D721Med (cell line): ENCODE results near the gene XXYLT1.
"Not testable (repeated sequence)": the region's sequence is repeated elsewhere in the genome, so short reads cannot be mapped to it uniquely, and the experiment has no call there.

Source experiments
- DNase-seq: peaks from one replicate; pipeline ENCODE4 v3.0.0; 2011; ENCODE audit warnings: low spot score; ENCODE audit not compliant: insufficient read length
- FAIRE-seq: peaks from 2 replicates; lab custom pipeline; 2011; peaks lifted over from hg19 to GRCh38; lab: Jason Lieb, UNC
- CTCF ChIP-seq: IDR thresholded peaks from 2 replicates; pipeline ENCODE4 v1.5.1; 2012; ENCODE audit warnings: mild to moderate bottlenecking, control low read depth; ENCODE audit not compliant: insufficient read depth; ENCODE audit errors: missing control alignments

The XXYLT1 gene

DNA sequence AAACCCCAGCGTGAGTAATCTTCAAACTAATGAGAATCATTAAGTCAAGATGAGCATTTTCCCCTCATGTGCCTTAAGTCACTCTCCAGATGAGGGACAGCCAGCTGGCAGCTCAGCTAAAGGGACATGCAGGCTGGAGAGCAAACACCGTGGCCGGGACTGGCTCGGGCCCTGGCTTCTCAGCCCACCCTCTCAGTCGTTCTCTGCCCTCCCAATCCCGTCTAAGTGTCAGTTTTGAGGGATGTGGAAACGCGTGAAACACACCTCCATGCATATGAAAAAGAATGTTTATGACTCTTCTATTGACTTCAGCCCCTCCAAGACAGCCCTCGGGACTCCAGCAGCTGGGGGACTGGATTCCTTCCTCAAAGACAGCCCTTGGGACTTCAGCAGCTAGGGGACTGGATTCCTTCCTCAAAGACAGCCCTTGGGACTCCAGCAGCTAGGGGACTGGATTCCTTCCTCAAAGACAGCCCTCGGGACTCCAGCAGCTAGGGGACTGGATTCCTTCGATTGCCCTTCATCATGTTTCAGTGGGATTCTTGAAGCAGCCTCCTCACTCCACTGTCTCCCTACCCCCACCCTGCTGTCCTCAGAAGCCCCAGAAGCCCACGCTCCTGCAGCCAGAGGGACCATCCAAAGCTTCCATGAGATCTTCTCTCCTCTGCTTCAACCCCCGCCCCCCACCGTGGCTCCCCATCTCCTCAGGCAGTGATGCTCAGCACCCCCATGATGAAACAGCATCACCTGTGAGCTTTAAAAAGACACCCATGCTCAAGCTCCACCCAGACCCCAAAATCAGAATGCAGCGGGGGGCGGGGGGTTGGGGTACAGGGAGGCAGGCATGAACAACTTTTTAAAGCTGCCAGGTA, 228.9 kb downstream of the XXYLT1 start:
- DNase-seq (no peak), FAIRE-seq (no peak)
- TF ChIP-seq CTCF, result no peak

DNA sequence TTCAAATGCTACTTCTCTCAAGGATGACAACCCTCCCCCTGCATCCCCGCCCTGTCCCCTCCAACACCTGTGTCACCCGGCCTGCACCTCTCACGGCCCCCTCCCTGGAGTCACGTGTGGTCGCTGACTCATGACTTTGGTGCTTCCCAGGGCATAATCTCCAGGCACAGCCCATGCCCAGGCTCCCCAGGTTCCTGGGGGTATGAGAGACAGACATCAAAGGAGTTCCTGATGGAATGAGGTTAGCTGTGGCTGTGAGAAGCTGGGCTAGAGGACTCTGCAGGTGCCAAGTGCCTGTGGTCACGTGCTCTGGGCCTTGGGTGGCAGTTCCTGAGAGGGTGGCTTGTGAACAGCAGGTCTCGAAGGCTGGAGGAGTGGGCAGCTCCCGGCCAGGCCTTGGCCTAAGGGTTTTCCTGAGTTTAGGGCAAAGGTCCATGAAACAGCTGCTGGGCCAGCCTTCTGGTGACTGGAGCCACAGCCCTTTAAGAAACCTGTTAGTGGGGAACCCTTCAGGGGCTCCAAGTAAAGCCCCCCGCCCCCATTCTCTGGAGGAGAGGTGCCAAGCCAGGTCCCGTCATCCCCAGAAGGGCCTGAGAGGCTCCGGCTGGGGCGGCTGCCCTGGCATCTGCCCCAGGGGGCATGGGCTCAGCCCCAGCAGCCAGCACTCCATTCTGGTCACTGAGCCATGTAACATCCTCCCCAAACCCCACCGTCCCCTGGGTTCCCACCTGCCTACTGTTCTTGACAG, 230.0 kb downstream of the XXYLT1 start:
- DNase-seq (no peak), FAIRE-seq (no peak)
- no peak for TF ChIP-seq CTCF

GRCh38 chr3:195040094-195040493, 230.9 kb downstream of the XXYLT1 start:
- no peak for TF ChIP-seq CTCF
- DNase-seq (no peak), FAIRE-seq (no peak)

DNA sequence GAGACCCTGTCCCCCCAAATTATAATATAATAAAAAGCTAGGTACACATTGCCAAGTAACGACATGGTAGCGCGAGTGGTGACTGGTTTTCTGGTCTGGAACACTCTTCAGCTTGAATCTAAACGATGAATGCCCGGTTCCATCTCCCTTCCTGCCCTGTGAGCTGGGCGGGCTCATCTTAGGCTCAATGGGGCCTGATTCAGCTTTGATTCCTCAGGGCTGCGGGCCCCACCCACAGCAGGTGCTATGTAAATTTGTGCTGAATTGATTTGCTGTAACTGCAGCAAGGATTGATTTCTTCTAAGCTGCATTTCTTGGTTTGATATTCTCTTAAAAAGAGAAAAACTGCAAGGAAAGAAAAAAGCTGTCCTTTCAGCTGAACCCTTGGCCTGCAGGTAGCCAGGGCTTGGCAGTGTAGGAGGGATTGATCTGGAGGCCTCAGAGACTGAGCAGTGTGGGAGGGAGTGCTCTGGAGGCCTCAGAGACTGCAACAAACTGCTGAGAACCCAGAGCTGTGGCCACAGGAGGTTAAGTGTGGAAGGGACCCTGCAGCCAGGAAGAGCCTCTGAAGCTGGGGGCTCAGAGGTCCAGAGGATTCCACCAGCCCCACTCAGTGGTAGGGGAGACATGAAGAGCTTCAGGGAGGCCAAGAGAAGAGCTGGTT, 231.6 kb downstream of the XXYLT1 start:
- FAIRE-seq, result no peak
- no peak for DNase-seq
- no peak for TF ChIP-seq CTCF

GRCh38 chr3:195038161-195038560, 232.8 kb downstream of the XXYLT1 start:
- no peak for FAIRE-seq
- TF ChIP-seq CTCF, result no peak

DNA sequence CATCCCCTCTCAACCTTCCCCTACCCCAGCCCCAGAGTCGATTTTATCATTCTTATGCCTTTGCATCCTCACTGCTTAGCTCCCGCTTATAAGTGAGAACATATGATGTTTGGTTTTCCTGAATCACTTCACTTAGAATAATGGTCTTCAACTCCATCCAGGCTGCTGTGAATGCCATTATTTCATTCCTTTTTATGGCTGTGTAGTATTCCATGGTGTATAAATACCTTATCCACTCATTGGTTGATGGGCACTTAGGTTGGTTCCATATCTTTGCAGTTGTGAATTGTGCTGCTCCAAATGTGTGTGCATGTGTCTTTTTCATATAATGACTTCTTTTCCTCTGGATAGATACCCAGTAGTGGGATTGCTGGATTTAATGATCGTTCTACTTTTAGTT, 233.4 kb downstream of the XXYLT1 start:
- FAIRE-seq, DNase-seq: not testable (repeated sequence)

More at GRCh38 chr3:195038161-195038560, 232.8 kb downstream of the XXYLT1 start:
- no peak for DNase-seq

DNA sequence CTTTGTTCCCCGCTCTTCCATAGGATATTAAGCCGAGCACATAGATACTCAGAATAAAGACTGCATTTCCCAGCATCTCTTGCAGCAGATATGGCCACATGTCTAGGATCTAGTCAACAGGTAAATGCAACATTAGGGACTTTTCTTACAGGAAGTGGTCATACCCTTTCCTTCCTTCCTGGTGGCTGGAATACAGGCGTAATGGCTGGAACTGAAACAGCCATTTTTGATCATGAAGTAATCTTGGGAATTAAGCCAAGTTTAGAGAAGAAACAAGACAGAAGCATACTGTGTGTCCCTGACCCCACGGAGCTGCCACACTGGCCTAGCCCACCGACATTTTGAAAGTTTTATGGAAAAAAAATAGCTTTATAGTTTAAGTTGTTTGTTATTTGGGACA, 234.0 kb downstream of the XXYLT1 start:
- FAIRE-seq (no peak), DNase-seq (no peak)
- no peak for TF ChIP-seq CTCF
